HL-60/S4 treated with phorbol 12-myristate 13-acetate at 8.2 ng/mL for 4 days and 3 days (cell line): ENCODE data around the gene TIMELESS.
"Not testable (repeated sequence)": the region's sequence is repeated elsewhere in the genome, so short reads cannot be mapped to it uniquely, and the experiment has no call there.

Source experiments
- in situ Hi-C: fragments of 300-500 bp; cut with MboI; formaldehyde crosslinking; loops from 2 replicates; pipeline ENCODE4 v1.15.0; 2022; ENCODE audit warnings: low sequenced_read_pairs

The TIMELESS gene

GRCh38 chr12:56469007-56469930 lies 20.0 kb upstream of the TIMELESS start:
- in situ Hi-C loops = no loop called here

- in situ Hi-C loops = no loop called here
Measured at GRCh38 chr12:56468216-56469006, 19.2 kb upstream of the TIMELESS start, which contains the start of gene SPRYD4. SPRYD4 (plus strand) TSS chr12:56468578; CDS start chr12:56468592, 14 bp downstream.

- in situ Hi-C loops = no loop called here
Measured at GRCh38 chr12:56462565-56462964, 13.3 kb upstream of the TIMELESS start.

GRCh38 chr12:56461235-56462159 lies 12.3 kb upstream of the TIMELESS start:
- in situ Hi-C loops = no loop called here

- in situ Hi-C loops = no loop called here
Measured at GRCh38 chr12:56457817-56458216, 8.6 kb upstream of the TIMELESS start.

GRCh38 chr12:56454557-56454956 lies 5.3 kb upstream of the TIMELESS start, which contains the start of gene MIP:
MIP (minus strand) TSS chr12:56454657; CDS start chr12:56454613, 44 bp downstream.
- in situ Hi-C loops = no loop called here

GRCh38 chr12:56451147-56451546 lies 1.9 kb upstream of the TIMELESS start:
- in situ Hi-C loops = no loop called here

GRCh38 chr12:56450241-56450640 lies 1.0 kb upstream of the TIMELESS start:
- in situ Hi-C loops = no loop called here

- in situ Hi-C loops = no loop called here
Measured at GRCh38 chr12:56449622-56449984, 377 bp upstream of the TIMELESS start.

GRCh38 chr12:56443208-56443607 lies 6.0 kb downstream of the TIMELESS start:
- in situ Hi-C loops = not testable (repeated sequence)

GRCh38 chr12:56437430-56438176 lies 11.6 kb downstream of the TIMELESS start:
- in situ Hi-C loops = no loop called here

GRCh38 chr12:56434828-56435227 lies 14.4 kb downstream of the TIMELESS start:
- in situ Hi-C loops = no loop called here

- in situ Hi-C loops = no loop called here
Measured at GRCh38 chr12:56431850-56432249, 17.4 kb downstream of the TIMELESS start.

GRCh38 chr12:56431288-56431687 lies 17.9 kb downstream of the TIMELESS start:
- in situ Hi-C loops = no loop called here

- in situ Hi-C loops = no loop called here
Measured at GRCh38 chr12:56425940-56426438, 23.2 kb downstream of the TIMELESS start.

- in situ Hi-C loops = no loop called here
Measured at GRCh38 chr12:56425193-56425592, 24.0 kb downstream of the TIMELESS start.

- in situ Hi-C loops = no loop called here
Measured at GRCh38 chr12:56420411-56420810, 28.8 kb downstream of the TIMELESS start.

GRCh38 chr12:56417739-56418138 lies 31.5 kb downstream of the TIMELESS start:
- in situ Hi-C loops = no loop called here

GRCh38 chr12:56414401-56414800 lies 34.8 kb downstream of the TIMELESS start:
- in situ Hi-C loops = no loop called here

GRCh38 chr12:56413392-56413791 lies 35.8 kb downstream of the TIMELESS start:
- in situ Hi-C loops = no loop called here
